HepG2 (cell line): ENCODE results near the gene ZKSCAN2.

ENCODE experiments used
- HMG20B ChIP-seq: conservative IDR thresholded peaks from 2 replicates; pipeline ENCODE4 v1.6.1; 2016; ENCODE audit warnings: missing genetic modification reagents, missing compliant biosample characterization
- ZNF569 ChIP-seq: sonication (generic); formaldehyde crosslinking; IDR thresholded peaks from 2 replicates; pipeline ENCODE4 v1.5.0; 2020; ENCODE audit warnings: mild to moderate bottlenecking, missing genetic modification reagents, moderate library complexity, borderline replicate concordance
- ZNF781 ChIP-seq: sonication (generic); formaldehyde crosslinking; IDR thresholded peaks from 2 replicates; pipeline ENCODE4 v1.5.1; 2020; ENCODE audit warnings: borderline replicate concordance, mild to moderate bottlenecking, missing genetic modification reagents; ENCODE audit errors: not compliant biosample characterization

- no peak for TF ChIP-seq ZNF569 (CRISPR knock-in tag)
- no peak for TF ChIP-seq HMG20B (CRISPR knock-in tag)
- no peak for TF ChIP-seq ZNF781 (CRISPR knock-in tag)
These were observed 40.7 kb upstream of the ZKSCAN2 start for GRCh38 chr16:25298165-25298872.
